ENCODE results near the gene SDCBP2.

Gene SDCBP2

GRCh38 chr20:1338096-1338495 is 9.2 kb upstream of the SDCBP2 start:
- Histone ChIP-seq H3K4me2 (ENCODE audit: low read length) (no peak overlapping the region), H2AFZ (ENCODE audit: low read depth, low read length) (no peak overlapping the region), H3K4me1 (ENCODE audit: low read length) (peaks cover 9% of the 10 kb centered on the region), H3K36me3 (replicated peaks; ENCODE audit: low read depth, low read length) (peaks cover 10% of the 10 kb centered on the region), H3K9ac (ENCODE audit: low read length) (no peak overlapping the region), H3K27me3 (ENCODE audit: low read depth, low read length) (no peaks in the 10 kb centered on the region), H3K27ac (ENCODE audit: low read length) (no peak overlapping the region), H3K4me3 (ENCODE audit: low read length) (no peak overlapping the region), H3K79me2 (ENCODE audit: low read length) (no peaks in the 10 kb centered on the region), H4K20me1 (ENCODE audit: insufficient read depth, low read length) (peaks cover 25% of the 10 kb centered on the region), H3K9me3 (ENCODE audit: insufficient read depth, low read length) (no peaks in the 10 kb centered on the region)
- no peak for TF ChIP-seq CTCF (IDR thresholded peaks at IDR 0.05; ENCODE audit: low read depth, low read length)
- TF ChIP-seq EZH2phosphoT487 (IDR thresholded peaks at IDR 0.05; ENCODE audit: low read depth): no peak

DNA sequence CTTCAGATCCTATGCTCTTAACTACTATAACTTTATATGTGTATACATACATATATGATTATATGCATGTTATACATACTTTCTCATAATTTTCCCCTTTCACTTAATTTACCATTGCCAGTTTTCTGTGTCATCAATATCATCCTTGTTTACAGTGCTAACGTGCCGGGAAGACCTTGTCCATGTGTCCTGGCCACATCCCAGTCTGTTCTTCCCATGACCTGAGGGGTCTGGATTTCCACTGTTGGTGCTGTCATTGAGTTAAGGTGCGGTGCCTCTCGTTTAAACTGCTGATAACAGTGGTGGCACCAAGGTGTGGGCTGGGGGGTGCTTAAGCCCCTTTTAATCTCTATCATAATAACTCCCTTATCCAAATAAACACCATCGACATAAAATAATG is 8.5 kb upstream of the SDCBP2 start:
- Histone ChIP-seq H4K20me1 (ENCODE audit: insufficient read depth, low read length) (peaks cover 29% of the 10 kb centered on the region), H3K27me3 (ENCODE audit: low read depth, low read length) (no peaks in the 10 kb centered on the region), H3K27ac (ENCODE audit: low read length) (no peak overlapping the region), H3K36me3 (replicated peaks; ENCODE audit: low read depth, low read length) (peaks cover 16% of the 10 kb centered on the region), H2AFZ (ENCODE audit: low read depth, low read length) (no peak overlapping the region), H3K9me3 (ENCODE audit: insufficient read depth, low read length) (no peaks in the 10 kb centered on the region), H3K4me3 (ENCODE audit: low read length) (no peak overlapping the region), H3K4me2 (ENCODE audit: low read length) (no peak overlapping the region), H3K79me2 (ENCODE audit: low read length) (no peaks in the 10 kb centered on the region), H3K9ac (ENCODE audit: low read length) (no peak overlapping the region), H3K4me1 (ENCODE audit: low read length) (peaks cover 9% of the 10 kb centered on the region)
- no peak for TF ChIP-seq CTCF (IDR thresholded peaks at IDR 0.05; ENCODE audit: low read depth, low read length)
- no peak for TF ChIP-seq EZH2phosphoT487 (IDR thresholded peaks at IDR 0.05; ENCODE audit: low read depth)

- peaks cover 29% of the 10 kb centered on the region for H4K20me1 ChIP-seq (ENCODE audit: insufficient read depth, low read length)
Observed at GRCh38 chr20:1336699-1337367, 7.9 kb upstream of the SDCBP2 start.

More at GRCh38 chr20:1336699-1337367, 7.9 kb upstream of the SDCBP2 start:
- Histone ChIP-seq H3K27ac (ENCODE audit: low read length) (no peak overlapping the region), H3K27me3 (ENCODE audit: low read depth, low read length) (no peaks in the 10 kb centered on the region), H3K36me3 (replicated peaks; ENCODE audit: low read depth, low read length) (peaks cover 17% of the 10 kb centered on the region), H3K4me3 (ENCODE audit: low read length) (no peak overlapping the region), H3K4me2 (ENCODE audit: low read length) (no peak overlapping the region), H3K4me1 (ENCODE audit: low read length) (peaks cover 9% of the 10 kb centered on the region), H3K9me3 (ENCODE audit: insufficient read depth, low read length) (no peaks in the 10 kb centered on the region), H3K9ac (ENCODE audit: low read length) (no peak overlapping the region), H3K79me2 (ENCODE audit: low read length) (no peaks in the 10 kb centered on the region), H2AFZ (ENCODE audit: low read depth, low read length) (no peak overlapping the region)
- no peak for TF ChIP-seq EZH2phosphoT487 (IDR thresholded peaks at IDR 0.05; ENCODE audit: low read depth)
- no peak for TF ChIP-seq CTCF (IDR thresholded peaks at IDR 0.05; ENCODE audit: low read depth, low read length)

Measured in OCI-LY3 (cell line).